IPS DF 19.7 (cell line): ENCODE measurements around the gene CTTNBP2.

ENCODE experiments used
- DNase-seq: peaks from one replicate; pipeline ENCODE4 v3.0.0-alpha.2; 2013; ENCODE audit warnings: low read depth, low spot score

Gene CTTNBP2

GRCh38 chr7:117685795-117686194, 187.4 kb downstream of the CTTNBP2 start:
- DNase-seq = no peak

- no peak for DNase-seq
These were observed 189.6 kb downstream of the CTTNBP2 start for GRCh38 chr7:117683430-117684175.

- peak; percentile 38 for DNase-seq
These were observed 190.4 kb downstream of the CTTNBP2 start for GRCh38 chr7:117682681-117683385.

GRCh38 chr7:117679120-117679519, 194.1 kb downstream of the CTTNBP2 start:
- DNase-seq = no peak

- DNase-seq = no peak
These were observed 197.5 kb downstream of the CTTNBP2 start for GRCh38 chr7:117675497-117676435.

- peak; percentile 63 for DNase-seq
These were observed 198.6 kb downstream of the CTTNBP2 start for GRCh38 chr7:117674617-117675016.

GRCh38 chr7:117673839-117674238, 199.4 kb downstream of the CTTNBP2 start:
- DNase-seq = no peak

- DNase-seq = peak; percentile 56
These were observed 199.9 kb downstream of the CTTNBP2 start for GRCh38 chr7:117673367-117673766.

GRCh38 chr7:117672453-117672852, 200.8 kb downstream of the CTTNBP2 start:
- DNase-seq = no peak

- no peak for DNase-seq
These were observed 203.4 kb downstream of the CTTNBP2 start for GRCh38 chr7:117669818-117670217.

GRCh38 chr7:117667456-117667855, 205.8 kb downstream of the CTTNBP2 start:
- no peak for DNase-seq

- no peak for DNase-seq
These were observed 206.6 kb downstream of the CTTNBP2 start for GRCh38 chr7:117666689-117667088.

GRCh38 chr7:117666031-117666430, 207.2 kb downstream of the CTTNBP2 start:
- DNase-seq = no peak

- no peak for DNase-seq
These were observed 207.9 kb downstream of the CTTNBP2 start for GRCh38 chr7:117665368-117665767.

- DNase-seq = no peak
These were observed 209.2 kb downstream of the CTTNBP2 start for GRCh38 chr7:117664047-117664446.

GRCh38 chr7:117661328-117661727, 211.9 kb downstream of the CTTNBP2 start:
- DNase-seq = no peak
